Stimulated activated naive CD4-positive, alpha-beta T cell treated with Interleukin-2 at 50 U/mL for 16 hours (primary cell): ENCODE data around the gene PGLYRP4.

Source experiments
- DNase-seq: peaks from one replicate; lab custom pipeline; 2025; lab: John Stamatoyannopoulos, UW

PGLYRP4 gene, protein sequence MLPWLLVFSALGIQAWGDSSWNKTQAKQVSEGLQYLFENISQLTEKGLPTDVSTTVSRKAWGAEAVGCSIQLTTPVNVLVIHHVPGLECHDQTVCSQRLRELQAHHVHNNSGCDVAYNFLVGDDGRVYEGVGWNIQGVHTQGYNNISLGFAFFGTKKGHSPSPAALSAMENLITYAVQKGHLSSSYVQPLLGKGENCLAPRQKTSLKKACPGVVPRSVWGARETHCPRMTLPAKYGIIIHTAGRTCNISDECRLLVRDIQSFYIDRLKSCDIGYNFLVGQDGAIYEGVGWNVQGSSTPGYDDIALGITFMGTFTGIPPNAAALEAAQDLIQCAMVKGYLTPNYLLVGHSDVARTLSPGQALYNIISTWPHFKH

DNA sequence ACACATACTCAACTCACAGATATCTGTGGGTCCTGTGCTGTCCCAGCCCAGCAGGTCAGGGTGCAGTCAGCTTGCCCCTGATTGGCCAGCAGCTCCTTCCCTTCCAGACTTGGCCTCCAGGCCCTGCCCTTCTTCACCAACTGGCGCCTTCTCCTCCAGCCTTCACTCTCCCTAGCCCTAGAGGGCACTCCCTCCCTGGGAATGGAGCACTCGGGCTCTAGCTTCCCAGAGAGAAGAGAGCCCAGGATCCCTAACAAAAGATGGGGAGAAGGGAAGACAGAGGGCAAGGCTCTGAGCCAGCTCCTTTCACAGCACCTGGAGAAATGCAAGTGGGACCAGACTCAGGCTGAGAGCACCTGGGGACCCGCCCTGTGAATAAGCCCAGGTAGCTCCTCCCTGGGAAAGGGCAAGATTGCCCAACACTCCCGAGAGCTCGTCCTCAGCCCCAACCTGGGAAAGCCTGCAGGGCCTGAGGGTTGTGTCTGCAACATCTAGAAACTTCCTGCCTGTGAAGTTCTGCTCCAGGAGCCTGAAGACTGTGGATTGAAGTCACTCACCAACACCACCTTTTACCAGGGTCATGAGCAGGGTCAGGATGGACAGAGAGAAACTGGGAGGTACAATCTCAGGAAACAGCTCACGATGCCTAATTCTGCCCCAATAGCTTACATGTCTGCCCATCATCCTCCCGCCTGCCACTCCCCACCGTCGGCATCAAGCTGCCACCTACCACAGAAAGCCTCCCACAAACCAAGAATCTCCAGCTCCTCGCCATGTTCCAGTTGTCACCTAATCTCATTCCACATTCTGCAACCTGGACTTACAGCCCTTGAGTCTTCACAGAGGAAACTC is at the start of gene PGLYRP4:
PGLYRP4 (minus strand) TSS at position 331 of the 852 bp plus-strand sequence. CDS start 909 bp downstream, outside the sequence.
- DNase-seq, result no peak

DNA sequence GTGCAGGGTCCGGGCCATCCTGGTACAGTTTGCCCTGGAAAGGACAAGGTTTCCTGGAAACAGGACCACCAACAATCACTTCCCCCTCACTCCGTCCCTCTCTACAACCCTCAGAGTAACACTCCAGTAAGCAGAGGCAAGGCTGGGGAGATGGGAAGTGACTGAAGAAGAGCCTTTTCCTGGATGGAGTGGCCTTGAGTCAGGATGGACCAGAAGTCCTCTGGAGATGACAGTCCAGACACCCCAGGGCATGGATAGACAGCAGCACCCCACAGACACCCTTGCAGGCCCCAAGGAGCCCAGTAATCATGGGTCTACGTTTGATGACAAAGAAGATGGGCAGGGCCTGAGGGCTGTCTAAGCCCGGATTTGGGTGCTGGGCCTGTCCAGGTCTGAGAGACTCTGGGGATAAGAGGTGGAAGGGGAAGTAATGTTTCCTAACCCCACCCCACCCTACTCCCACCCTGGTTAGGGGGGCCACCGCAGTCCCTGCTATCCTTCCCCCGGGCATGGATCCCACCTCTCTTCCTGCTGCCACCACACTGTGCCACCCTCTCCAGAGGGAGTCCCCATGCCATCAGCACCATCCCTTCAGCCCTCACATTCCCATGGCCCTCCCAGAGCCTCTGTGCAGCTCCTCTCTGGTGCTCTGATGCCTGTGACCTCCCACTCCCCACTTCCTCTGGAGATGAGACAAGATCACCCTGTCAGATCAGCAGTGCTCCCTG is 49.4 kb upstream of the PGLYRP4 start:
- no peak for DNase-seq

DNA sequence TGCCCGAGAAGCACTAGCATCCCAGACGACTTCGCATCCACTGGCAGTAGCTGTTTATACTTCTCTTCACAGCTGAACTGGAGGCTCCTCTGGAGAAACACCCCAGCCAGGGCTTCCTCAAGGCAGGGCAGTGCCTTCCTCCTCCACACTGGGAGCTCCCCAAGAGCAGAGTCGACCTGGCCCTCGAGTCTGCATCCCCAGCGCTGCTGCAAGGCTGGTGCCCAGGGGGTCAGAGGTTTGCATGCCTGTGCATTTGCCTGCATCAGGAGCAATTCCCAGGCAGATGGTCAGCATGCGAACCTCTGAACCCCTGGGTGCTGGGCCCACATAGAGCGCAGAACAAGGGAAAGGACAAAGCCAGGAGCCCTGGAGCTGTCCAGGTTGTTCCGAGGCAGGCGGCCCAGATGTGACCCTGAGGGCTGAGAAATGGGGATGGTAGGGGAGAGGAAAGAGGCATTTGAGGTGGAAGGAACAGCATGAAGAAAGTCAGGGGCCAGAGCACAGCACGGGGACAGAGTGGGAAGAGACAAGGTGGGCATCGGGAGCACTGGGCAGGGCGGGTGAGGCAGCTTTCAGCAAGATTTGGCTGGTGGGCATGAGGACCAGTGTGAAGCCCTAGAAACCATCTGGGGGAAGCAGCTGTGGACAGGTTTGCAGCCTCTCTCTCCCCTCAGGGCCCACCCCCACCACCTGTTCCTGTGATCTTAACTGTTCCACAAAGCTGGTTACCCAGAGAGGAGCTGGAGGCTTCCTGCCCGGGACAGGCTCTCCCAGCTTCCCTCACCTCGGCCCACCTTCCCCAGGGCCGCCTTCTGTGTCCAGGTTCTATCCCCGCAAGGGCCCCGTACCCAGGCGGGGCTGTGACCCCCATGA is 48.6 kb upstream of the PGLYRP4 start:
- no peak for DNase-seq

DNA sequence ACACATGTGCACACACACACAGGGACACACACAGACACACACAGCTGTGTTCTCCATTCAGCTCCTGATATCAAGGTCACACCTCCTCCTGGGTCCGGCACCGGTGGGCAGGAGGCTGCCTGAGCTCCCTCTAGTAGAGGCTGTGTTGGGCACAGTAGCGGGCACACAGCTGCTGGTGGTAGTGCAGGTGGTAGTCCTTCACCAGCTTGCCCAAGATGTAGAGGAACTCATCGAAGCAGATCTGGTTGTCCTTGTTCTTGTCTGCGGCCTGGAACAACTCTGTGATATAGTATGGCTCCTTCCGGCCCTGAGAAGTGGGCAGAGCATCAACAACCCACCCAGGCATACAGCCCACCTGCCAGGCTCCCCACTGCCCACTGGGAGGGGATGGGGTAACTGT is 47.8 kb upstream of the PGLYRP4 start:
- DNase-seq, result no peak

DNA sequence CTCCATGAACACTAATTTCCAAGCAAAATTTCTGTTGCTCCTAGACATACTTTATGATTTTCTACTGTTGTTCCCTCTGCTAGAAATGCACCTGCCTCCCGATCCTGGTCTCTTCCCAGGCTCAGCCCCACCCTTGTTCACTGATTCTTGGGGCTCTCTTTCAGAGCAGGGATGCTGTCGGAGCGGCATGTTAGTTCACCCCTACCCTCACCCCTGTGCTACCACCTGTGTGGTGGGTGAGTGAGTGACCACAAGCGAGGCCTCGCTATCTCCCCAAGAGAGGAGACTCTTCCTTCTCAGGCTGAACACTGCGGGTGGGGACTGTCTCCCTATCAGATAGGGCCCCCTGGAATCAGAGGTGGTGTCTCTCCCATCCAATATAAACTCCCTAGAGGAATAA is 47.1 kb upstream of the PGLYRP4 start:
- no peak for DNase-seq

DNA sequence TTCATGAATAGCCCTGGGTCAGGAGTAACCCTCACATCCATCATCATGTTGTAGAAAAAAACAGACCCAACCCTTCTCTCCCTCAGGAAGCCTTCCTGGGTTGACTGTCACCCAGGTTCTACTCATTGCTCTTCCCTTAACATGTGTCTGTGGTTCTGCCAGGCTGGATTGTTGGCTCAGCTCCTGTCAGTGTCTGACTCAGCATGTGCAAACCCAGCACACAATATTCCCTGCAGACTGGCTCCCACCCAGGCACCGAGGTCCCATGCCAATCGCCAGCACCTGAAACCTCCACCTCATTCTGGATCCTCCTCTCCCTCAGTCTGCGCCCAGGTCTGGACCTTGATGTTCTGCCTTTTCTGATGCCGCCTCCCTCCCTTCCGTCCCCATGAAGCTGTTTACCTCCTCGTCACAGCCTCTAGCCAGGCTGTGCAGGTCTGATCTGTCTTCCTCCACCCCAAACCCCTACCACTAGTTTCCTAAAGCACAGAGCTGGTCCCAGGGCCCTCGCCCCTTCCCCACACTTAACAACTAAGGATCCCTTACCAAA is 46.6 kb upstream of the PGLYRP4 start:
- no peak for DNase-seq

DNA sequence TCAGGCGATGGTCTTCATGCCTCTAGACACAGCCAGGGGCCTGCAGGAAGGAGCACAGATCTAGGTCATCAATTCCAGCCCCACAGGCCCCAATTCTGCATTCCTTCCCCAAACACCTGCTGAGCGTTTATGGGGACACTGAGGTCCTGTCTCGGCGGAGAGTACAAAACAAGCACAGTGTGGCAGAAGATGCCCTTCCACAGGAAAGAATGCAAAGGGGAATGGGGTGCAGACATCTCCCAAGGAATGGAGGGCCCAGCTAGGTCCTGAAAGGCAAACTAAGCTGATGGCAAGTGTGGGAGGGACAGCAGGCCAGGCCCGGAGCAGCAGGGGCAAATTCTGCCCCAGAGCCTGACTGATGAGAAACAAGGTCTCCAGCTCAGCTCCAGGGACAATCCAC is 45.8 kb upstream of the PGLYRP4 start:
- no peak for DNase-seq

DNA sequence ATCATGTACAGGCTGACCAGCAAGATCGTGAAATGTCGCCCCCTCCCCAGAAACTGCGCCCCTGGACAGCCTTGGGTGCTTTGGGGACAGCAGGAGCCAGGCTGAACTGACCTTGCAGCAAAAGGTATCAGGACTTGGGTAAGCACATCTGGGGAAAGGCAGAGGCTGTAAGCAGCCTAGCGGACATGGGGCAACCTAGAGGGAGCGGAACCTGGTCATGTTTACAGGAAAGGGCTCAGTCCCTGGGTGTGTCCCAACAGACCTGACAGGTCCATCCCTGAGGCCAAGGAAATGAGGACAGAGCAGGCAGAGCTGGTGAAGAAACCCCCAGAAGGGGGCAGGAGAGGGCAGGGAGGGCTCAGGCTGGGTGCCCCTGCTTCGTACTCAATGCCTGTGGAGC is 45.3 kb upstream of the PGLYRP4 start:
- DNase-seq, result no peak

DNA sequence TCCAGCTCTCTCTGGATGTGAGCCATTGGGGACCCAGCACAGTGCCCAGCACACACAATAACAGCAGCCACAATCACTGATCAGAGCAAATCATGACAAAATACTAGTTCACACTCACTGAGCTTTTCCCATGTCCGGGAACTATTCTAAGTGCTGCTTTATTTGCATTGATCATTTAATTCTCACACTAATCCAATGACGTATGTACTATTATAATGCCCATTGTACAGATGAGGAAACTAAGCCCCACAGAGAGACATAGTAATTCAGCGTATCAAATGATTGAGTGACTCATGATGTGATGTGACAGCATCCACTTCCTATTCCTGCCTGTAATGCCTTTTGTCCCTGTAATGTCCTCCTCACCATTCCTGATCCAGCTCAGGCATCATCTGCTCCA is 44.2 kb upstream of the PGLYRP4 start:
- no peak for DNase-seq

DNA sequence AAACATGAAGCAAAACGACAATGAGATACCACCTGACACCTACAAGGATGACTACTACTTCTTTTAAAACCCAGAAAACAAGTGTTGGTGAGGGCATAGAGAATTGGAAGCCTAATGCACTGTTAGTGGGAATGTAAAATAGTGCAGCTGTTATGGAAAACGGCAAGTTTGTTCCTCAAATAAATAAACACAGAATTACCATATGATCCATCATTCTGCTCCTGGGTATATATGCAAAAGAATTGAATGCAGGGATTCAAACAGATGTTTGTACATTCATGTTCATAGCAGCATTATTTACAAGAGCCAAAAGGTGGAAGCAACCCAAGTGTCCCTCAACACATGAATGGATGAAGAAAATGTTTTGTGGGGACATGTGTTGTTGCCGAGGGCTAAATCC is 43.6 kb upstream of the PGLYRP4 start:
- no peak for DNase-seq

DNA sequence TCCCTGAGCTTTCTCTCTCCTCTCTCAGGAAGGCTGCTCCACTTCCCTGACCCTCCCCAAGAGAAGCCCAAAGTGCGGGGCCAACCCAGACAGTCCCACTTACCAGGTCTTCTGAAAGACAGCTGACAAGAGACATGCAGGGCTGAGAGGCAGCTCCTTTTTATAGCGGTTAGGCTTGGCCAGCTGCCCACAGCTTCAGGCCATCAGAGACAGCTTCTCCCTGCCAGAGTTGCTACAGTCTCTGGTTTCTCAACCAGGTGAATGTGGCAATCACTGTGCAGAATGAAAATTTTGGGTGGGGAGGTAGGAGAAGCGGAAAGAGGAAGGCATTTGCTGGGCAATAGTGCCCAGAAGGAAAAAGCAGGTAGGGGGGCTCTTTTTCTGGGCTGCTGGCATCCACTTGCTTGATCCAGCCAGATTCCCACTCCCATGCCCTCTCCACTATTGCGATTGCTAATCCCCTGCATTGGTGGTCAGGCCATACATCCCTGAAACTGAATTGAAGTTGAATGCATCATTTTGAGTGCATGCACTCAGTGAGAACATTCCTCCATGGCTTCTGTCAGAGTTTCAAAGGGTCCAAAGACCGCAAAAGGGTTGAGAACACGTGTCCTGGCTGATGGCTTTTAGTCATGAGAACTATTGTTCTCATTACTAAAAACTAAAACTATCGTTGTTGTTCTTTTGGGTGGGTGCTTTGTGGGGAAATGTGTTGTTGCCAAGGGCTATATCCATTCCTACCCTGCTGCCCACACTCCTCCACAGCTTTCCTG is 42.5 kb upstream of the PGLYRP4 start, which contains the start of gene S100A8:
S100A8 (minus strand) TSS at position 136 of the 773 bp plus-strand sequence. CDS start 538 bp downstream, outside the sequence.
- DNase-seq, result no peak

DNA sequence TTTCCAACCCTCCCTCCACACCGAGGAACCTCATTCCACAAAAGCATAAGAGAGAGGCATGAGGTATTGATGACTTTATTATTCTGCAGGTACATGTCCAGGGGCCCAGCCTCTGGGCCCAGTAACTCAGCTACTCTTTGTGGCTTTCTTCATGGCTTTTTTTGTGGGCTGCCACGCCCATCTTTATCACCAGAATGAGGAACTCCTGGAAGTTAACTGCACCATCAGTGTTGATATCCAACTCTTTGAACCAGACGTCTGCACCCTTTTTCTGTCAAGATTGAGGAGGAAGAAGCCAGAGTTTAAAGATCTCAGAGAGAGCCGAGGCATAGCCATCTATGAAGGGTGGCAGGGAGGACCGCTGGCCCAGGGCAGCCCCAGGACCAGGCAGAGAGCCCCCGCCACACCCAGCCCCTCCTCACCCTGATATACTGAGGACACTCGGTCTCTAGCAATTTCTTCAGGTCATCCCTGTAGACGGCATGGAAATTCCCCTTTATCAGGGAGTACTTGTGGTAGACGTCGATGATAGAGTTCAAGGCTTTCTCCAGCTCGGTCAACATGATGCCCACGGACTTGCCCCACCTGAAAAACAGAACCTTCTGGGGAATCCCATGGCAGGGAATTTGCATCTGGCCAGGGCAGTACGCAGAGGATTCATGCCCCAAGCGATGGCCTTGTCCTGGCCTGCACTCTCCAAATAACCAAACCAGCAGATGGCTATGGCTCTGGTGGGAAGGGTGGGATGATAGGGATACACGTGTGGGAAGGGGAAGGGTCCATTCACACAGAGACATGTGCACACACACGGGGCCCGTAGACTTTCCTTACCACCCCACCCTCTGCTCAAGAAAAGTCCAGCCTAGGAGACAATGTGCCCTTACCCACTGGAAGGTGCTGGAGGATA is 41.6 kb upstream of the PGLYRP4 start:
- DNase-seq, result no peak

DNA sequence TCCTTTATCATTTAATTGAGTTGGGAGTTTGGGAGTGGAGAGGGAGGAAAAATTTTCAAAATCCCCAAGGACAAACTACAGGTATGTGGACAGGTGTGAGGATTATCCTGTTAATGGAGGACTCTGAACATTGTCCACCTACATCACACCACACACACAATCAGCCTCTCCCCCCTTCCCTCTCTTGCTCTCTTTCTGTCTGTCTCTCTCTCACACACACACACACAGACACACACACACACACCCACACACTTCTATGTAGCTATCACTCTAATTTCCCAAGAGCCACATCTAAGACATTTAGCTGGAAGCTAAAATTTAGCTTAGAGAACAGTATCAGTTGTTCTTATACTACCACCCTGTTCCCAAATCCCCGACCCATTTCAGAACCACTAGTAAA is 40.8 kb upstream of the PGLYRP4 start:
- no peak for DNase-seq

DNA sequence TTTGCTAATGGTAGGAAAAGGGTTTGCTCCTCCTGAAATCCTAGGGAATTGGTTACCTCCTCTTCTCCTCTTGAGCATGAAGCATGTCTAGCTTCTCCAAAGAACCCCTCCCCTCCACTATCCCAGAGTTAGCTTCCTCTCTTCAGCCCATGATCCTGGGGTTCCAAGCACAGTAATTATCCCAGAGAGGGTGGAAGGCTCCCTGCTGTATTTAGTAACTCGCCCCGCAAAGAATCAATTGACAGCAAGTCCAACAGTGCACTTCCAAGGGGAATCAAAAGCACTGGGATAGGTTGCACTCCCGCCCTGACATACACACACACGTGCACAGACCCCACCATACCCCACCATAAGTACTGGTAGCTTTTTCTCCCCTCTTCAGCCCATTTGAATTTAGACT is 39.1 kb upstream of the PGLYRP4 start:
- no peak for DNase-seq

DNA sequence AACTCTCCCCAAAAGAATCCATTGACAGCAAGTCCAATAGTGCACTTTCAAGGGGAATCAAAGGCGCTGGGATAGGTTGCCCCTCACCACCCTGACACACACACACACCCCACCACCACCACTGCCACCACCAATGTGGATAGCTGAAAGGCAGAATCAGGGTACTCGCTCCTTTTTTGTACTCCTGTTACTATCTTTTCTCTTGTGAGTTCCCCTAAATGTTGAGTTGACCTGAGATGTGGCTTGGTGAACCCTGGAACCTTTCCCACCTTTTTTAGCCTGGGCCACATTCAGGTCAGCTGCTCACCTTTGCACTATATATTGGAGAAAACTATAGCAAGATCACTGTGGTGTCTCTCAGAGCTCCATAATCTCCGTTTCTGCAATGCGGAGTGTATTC is 38.4 kb upstream of the PGLYRP4 start:
- DNase-seq, result no peak

DNA sequence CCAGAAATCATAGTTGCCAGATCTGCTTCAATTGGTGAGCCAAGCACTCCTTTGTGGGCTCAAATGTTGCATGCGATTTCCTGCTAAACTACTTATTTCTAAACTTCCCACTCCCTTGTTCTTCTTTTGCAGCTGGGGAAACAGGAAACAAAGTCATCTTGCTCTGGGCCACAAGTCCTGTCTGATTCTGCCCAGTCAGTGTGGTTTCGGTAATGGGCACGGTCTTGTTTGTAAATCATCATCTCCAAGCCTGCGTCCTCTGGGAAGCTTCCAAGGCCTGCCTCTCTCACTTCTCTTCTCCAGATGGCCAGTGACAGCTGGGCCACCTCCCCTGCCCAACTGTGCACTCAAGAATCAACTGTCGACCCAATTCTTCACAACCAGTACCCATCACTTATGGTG is 37.9 kb upstream of the PGLYRP4 start:
- no peak for DNase-seq

DNA sequence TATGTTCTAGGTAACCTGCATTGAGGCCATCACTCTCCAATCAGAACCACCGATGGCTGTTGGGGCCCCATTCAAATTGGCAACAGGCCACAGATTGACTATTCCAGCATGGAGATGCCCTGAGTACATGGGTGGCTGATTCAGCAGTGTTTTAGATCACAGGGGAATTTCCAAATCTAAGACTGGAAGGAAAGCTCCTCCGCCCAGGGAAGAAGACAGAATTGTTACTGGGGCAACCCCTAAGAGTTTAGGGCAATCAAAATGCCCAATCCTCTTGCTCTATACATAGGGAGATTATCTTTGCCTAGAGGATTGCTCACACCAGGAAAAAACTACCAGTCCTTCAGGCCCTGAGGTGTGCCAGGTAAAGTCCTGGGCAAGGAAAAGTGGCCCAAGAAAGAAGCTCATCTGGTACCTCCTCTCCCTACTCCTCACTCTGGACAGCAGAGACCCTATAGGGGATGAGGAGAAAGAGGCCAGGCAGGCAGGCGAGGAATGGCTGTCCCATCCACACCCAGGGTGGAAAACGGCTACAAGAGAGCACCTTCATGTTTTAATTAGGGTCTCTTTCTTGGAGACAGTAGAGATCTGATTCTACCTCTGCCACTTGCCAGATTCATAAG is 36.4 kb upstream of the PGLYRP4 start:
- no peak for DNase-seq

DNA sequence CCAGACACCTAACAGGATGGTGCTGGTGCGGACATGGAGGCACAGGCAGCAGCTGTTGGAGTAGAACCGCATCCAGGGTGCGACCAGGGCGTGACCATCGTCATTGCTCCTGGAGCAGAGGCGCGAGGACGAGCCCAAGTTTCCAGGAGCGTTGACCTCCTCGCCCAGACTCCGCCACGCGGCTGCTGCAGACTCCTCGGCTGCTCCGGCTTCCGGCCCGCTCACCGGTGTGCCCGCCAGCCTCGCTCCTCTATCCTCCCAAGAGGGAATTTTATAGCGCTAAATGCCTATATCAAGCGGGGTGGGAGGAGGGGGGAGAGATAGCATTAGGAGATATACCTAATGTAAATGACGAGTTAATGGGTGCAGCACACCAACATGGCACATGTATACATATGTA is 32.1 kb upstream of the PGLYRP4 start:
- DNase-seq, result no peak

DNA sequence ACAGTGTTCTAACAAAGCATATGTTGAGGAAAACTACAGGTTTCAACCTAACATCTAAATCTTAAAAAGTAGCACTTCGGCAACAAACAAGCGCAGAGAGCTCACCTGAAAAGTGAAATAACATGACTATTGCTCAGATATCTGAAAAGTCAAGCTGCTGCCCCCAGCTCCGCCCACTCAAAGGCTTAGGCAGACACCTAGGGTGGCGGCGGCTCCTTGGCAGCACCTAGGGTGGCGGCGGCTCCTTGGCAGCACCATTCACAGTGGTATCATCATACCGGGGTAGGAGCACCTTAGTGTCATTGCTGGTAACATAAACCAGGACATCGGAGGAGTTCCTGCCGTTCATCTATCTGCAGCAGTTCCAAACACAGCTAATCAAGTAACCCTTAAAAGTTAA is 30.9 kb upstream of the PGLYRP4 start:
- no peak for DNase-seq
